ENCODE results near the gene USP12.

USP12 gene

GRCh38 chr13:27168086-27168485 lies 3.5 kb downstream of the USP12 start:
- no peak for TF ChIP-seq EZH2 (IDR thresholded peaks at IDR 0.05)
- no peak for TF ChIP-seq FOXP2 (optimal IDR thresholded peaks at IDR 0.05; ENCODE audit: control extremely low read depth, extremely low read length, insufficient read depth)
- TF ChIP-seq POLR2AphosphoS5 (IDR thresholded peaks at IDR 0.05; ENCODE audit: borderline replicate concordance, low read depth, low read length): no peak
- no peak overlapping the region for H3K27ac ChIP-seq
- H3K9me3 ChIP-seq (ENCODE audit: low read depth, low read length): no peaks in the 10 kb centered on the region
- no peak overlapping the region for H3K9ac ChIP-seq (ENCODE audit: insufficient read length)
- H3K4me3 ChIP-seq: no peak overlapping the region
- no peaks in the 10 kb centered on the region for H3K36me3 ChIP-seq (ENCODE audit: insufficient read depth, low read length)
- no peak for DNase-seq (ENCODE audit: low read depth, low spot score)

DNA sequence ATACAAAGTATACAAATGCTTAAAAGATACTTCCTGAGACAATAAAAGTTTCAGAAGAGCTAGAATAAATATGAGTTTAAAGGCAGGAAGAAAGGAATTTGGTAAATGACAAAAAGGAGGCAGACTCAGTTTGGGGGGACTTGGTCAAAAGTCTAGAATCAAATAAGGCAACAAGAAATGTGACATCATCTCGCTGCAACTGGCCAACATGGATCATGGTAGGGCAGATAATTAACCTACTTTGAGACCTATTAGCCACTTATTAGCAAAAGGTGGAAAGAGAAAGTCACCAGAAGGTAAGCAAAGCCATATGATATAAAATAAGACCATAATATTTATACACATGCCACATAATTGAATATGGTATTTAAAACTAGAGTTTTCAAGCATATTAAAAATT lies 5.3 kb downstream of the USP12 start:
- H3K9ac ChIP-seq (ENCODE audit: insufficient read length): no peak overlapping the region
- H3K36me3 ChIP-seq (ENCODE audit: insufficient read depth, low read length): no peaks in the 10 kb centered on the region
- no peak overlapping the region for H3K4me3 ChIP-seq
- H3K27ac ChIP-seq: no peak overlapping the region
- TF ChIP-seq EZH2 (IDR thresholded peaks at IDR 0.05) (no peak), FOXP2 (optimal IDR thresholded peaks at IDR 0.05; ENCODE audit: control extremely low read depth, extremely low read length, insufficient read depth) (no peak), POLR2AphosphoS5 (IDR thresholded peaks at IDR 0.05; ENCODE audit: borderline replicate concordance, low read depth, low read length) (no peak)
- H3K9me3 ChIP-seq (ENCODE audit: low read depth, low read length): no peaks in the 10 kb centered on the region
- DNase-seq (ENCODE audit: low read depth, low spot score): no peak

DNA sequence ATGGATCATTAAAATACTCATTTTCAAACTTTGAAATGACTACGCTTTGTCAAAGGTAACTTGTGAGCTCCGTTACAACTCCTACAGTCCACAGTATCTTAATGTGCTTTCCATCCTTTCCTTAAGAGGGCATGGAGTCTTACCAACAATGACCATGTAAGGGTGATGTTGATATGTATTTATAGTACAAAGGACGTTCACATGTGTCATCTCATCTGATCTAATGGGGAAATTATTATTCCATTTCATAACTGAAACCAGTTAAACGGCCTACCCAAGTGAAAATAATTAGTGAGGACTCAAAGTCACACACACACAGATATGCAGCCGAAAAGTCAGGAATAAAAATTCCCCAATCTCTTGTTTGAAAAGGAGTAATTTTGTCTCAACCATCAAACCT lies 9.6 kb downstream of the USP12 start:
- Histone ChIP-seq H3K9ac (ENCODE audit: insufficient read length) (no peak overlapping the region), H3K4me3 (no peak overlapping the region), H3K27ac (no peak overlapping the region), H3K36me3 (ENCODE audit: insufficient read depth, low read length) (peaks cover 3% of the 10 kb centered on the region; the same call in 1 of the 2 replicates), H3K9me3 (ENCODE audit: low read depth, low read length) (no peaks in the 10 kb centered on the region)
- no peak for DNase-seq (ENCODE audit: low read depth, low spot score)
- TF ChIP-seq POLR2AphosphoS5 (IDR thresholded peaks at IDR 0.05; ENCODE audit: borderline replicate concordance, low read depth, low read length) (no peak), EZH2 (IDR thresholded peaks at IDR 0.05) (no peak), FOXP2 (optimal IDR thresholded peaks at IDR 0.05; ENCODE audit: control extremely low read depth, extremely low read length, insufficient read depth) (no peak)

- H3K27ac ChIP-seq: no peak overlapping the region
- TF ChIP-seq FOXP2 (optimal IDR thresholded peaks at IDR 0.05; ENCODE audit: control extremely low read depth, extremely low read length, insufficient read depth): no peak
- no peak for TF ChIP-seq EZH2 (IDR thresholded peaks at IDR 0.05)
- no peak for TF ChIP-seq POLR2AphosphoS5 (IDR thresholded peaks at IDR 0.05; ENCODE audit: borderline replicate concordance, low read depth, low read length)
- H3K4me3 ChIP-seq: no peak overlapping the region
- H3K9me3 ChIP-seq (ENCODE audit: low read depth, low read length): no peaks in the 10 kb centered on the region
- peaks cover 3% of the 10 kb centered on the region; the same call in 1 of the 2 replicates for H3K36me3 ChIP-seq (ENCODE audit: insufficient read depth, low read length)
- H3K9ac ChIP-seq (ENCODE audit: insufficient read length): no peak overlapping the region
- no peak for DNase-seq (ENCODE audit: low read depth, low spot score)
Observed at GRCh38 chr13:27161423-27161822, 10.2 kb downstream of the USP12 start.

- H3K9ac ChIP-seq (ENCODE audit: insufficient read length): no peak overlapping the region
- no peak for DNase-seq (ENCODE audit: low read depth, low spot score)
- H3K36me3 ChIP-seq (ENCODE audit: insufficient read depth, low read length): peaks cover 3% of the 10 kb centered on the region; the same call in 1 of the 2 replicates
- H3K9me3 ChIP-seq (ENCODE audit: low read depth, low read length): no peaks in the 10 kb centered on the region
- H3K27ac ChIP-seq: no peak overlapping the region
- no peak overlapping the region for H3K4me3 ChIP-seq
- TF ChIP-seq POLR2AphosphoS5 (IDR thresholded peaks at IDR 0.05; ENCODE audit: borderline replicate concordance, low read depth, low read length): no peak
Observed at GRCh38 chr13:27160657-27161295, 10.8 kb downstream of the USP12 start.

- no peak for DNase-seq (ENCODE audit: low read depth, low spot score)
- no peaks in the 10 kb centered on the region for H3K9me3 ChIP-seq (ENCODE audit: low read depth, low read length)
- H3K4me3 ChIP-seq: no peak overlapping the region
- H3K9ac ChIP-seq (ENCODE audit: insufficient read length): no peak overlapping the region
- TF ChIP-seq EZH2 (IDR thresholded peaks at IDR 0.05): no peak
- no peak for TF ChIP-seq FOXP2 (optimal IDR thresholded peaks at IDR 0.05; ENCODE audit: control extremely low read depth, extremely low read length, insufficient read depth)
- no peak for TF ChIP-seq POLR2AphosphoS5 (IDR thresholded peaks at IDR 0.05; ENCODE audit: borderline replicate concordance, low read depth, low read length)
- no peak overlapping the region for H3K27ac ChIP-seq
- peaks cover 3% of the 10 kb centered on the region; the same call in 1 of the 2 replicates for H3K36me3 ChIP-seq (ENCODE audit: insufficient read depth, low read length)
Observed at GRCh38 chr13:27159806-27160563, 11.6 kb downstream of the USP12 start.

DNA sequence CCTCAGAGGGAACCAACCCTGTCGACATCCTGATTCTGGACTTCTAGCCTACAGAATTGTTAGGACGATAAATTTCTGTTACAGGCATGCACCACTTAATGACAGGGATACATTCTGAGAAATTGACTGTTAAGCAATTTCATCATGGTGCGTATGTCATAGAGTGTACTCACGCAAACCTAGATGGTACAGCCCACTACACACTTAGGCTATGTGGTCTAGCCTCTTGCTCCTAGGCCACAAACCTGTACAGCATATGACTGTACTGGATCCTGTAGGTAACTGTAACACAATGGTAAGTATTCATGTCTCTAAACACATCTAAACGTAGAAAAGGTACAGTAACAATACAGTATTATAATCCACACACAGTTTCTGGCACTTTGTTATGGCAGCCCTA lies 13.3 kb downstream of the USP12 start:
- H3K9me3 ChIP-seq (ENCODE audit: low read depth, low read length): no peaks in the 10 kb centered on the region
- no peak overlapping the region for H3K9ac ChIP-seq (ENCODE audit: insufficient read length)
- DNase-seq (ENCODE audit: low read depth, low spot score): no peak
- no peak overlapping the region for H3K27ac ChIP-seq
- H3K36me3 ChIP-seq (ENCODE audit: insufficient read depth, low read length): peaks cover 3% of the 10 kb centered on the region; the same call in 1 of the 2 replicates
- no peak overlapping the region for H3K4me3 ChIP-seq
- TF ChIP-seq FOXP2 (optimal IDR thresholded peaks at IDR 0.05; ENCODE audit: control extremely low read depth, extremely low read length, insufficient read depth) (no peak), EZH2 (IDR thresholded peaks at IDR 0.05) (no peak), POLR2AphosphoS5 (IDR thresholded peaks at IDR 0.05; ENCODE audit: borderline replicate concordance, low read depth, low read length) (no peak)

- TF ChIP-seq FOXP2 (optimal IDR thresholded peaks at IDR 0.05; ENCODE audit: control extremely low read depth, extremely low read length, insufficient read depth) (no peak), POLR2AphosphoS5 (IDR thresholded peaks at IDR 0.05; ENCODE audit: borderline replicate concordance, low read depth, low read length) (no peak), EZH2 (IDR thresholded peaks at IDR 0.05) (no peak)
- Histone ChIP-seq H3K4me3 (no peak overlapping the region), H3K36me3 (ENCODE audit: insufficient read depth, low read length) (no peaks in the 10 kb centered on the region), H3K9me3 (ENCODE audit: low read depth, low read length) (no peaks in the 10 kb centered on the region), H3K27ac (no peak overlapping the region), H3K9ac (ENCODE audit: insufficient read length) (no peak overlapping the region)
- DNase-seq (ENCODE audit: low read depth, low spot score): no peak
Observed at GRCh38 chr13:27151798-27152599, 19.6 kb downstream of the USP12 start.

All from SK-N-MC (cell line).